Gastroesophageal sphincter (tissue), 3 donors: ENCODE data around the gene GTF2I.

Experiments
- POLR2A ChIP-seq, 2 donors: fragments of 450-650 bp; IDR thresholded peaks; one replicate each; pipeline ENCODE4 v1.6.1; 2017; ENCODE audit warnings: antibody characterized with exemption in 2 of 2, mild to moderate bottlenecking in 2 of 2, moderate library complexity in 1 of 2
- TF ChIP-seq, protein P1 (sequence below), 4 experiments: fragments of 200-600 bp in 2 of 4; fragments of 450-650 bp in 2 of 4; sonication (generic) in 1 of 4; IDR thresholded peaks; one replicate each; pipeline ENCODE4 v1.5.1; 2017 to 2019; ENCODE audit warnings: antibody characterized with exemption in 4 of 4, mild to moderate bottlenecking in 2 of 4, moderate library complexity in 2 of 4

DNA sequence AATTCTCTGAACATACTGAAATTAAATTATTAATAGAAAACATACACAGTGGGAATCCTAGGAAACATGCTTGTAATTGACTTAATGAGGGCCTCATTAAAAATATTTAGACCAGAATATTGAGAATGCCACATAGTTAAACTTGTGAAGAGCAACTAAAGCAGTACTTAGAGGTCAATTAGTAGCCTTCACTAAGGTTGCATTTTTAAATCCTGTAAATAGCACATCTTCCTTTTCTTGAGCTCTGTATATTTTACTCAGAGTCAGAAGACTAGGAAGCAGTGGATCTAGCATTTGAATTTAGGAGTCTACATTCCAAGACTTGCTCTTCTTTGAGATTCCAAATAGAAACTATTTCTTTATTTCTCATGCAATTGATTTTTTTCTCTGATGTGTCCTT is 56.0 kb downstream of the GTF2I start:
- TF ChIP-seq, protein P1, sequence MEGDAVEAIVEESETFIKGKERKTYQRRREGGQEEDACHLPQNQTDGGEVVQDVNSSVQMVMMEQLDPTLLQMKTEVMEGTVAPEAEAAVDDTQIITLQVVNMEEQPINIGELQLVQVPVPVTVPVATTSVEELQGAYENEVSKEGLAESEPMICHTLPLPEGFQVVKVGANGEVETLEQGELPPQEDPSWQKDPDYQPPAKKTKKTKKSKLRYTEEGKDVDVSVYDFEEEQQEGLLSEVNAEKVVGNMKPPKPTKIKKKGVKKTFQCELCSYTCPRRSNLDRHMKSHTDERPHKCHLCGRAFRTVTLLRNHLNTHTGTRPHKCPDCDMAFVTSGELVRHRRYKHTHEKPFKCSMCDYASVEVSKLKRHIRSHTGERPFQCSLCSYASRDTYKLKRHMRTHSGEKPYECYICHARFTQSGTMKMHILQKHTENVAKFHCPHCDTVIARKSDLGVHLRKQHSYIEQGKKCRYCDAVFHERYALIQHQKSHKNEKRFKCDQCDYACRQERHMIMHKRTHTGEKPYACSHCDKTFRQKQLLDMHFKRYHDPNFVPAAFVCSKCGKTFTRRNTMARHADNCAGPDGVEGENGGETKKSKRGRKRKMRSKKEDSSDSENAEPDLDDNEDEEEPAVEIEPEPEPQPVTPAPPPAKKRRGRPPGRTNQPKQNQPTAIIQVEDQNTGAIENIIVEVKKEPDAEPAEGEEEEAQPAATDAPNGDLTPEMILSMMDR (IDR thresholded peaks at IDR 0.05) = no peak
- TF ChIP-seq POLR2A (IDR thresholded peaks at IDR 0.05) = no peak
